PFSK-1 (cell line): Measurements from ENCODE around the gene HINFP.

Source experiments
- SIN3A ChIP-seq: IDR thresholded peaks from 2 replicates; pipeline ENCODE4 v1.6.1; 2012; ENCODE audit warnings: mild to moderate bottlenecking, low read length, moderate library complexity, borderline replicate concordance; ENCODE audit not compliant: insufficient read depth
- TAF1 ChIP-seq: IDR thresholded peaks from 2 replicates; pipeline ENCODE4 v1.6.1; 2012; ENCODE audit warnings: low read length, control low read depth, borderline replicate concordance; ENCODE audit not compliant: insufficient read depth

DNA sequence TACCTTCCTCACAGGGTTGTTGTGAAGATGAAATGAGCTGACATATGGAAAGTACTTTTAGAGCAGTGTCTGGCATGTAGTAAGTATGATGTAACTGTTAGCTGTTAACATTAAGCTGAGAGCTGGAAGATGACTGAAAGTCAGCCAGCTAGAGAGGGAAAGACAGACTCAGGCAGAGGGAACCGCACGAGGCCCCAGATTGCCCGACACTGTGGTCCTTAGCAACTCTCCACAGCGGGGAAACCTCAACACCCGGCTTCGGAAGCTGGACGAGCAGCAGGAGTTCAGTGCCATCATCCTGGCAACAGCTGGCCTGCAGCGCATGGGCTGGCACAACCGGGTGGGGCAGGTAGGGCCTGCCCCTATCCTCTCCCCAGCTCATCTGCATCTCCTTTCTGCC is 30.2 kb upstream of the HINFP start:
- no peak for TF ChIP-seq SIN3A
- no peak for TF ChIP-seq TAF1
